ES-I3 (cell line): Measurements from ENCODE around the gene SLC29A3.

Experiments
- H3K36me3 ChIP-seq: 2 replicates; pipeline ENCODE4 v1.6.1; 2013; ENCODE audit warnings: mild to moderate bottlenecking, low read length, control low read depth, moderate library complexity; ENCODE audit not compliant: insufficient read depth
- H3K4me1 ChIP-seq: 2 replicates; pipeline ENCODE4 v1.6.1; 2013; ENCODE audit warnings: mild to moderate bottlenecking, control low read depth, low read length; ENCODE audit not compliant: insufficient read depth
- H3K9ac ChIP-seq: 2 replicates; pipeline ENCODE4 v1.6.1; 2013; ENCODE audit warnings: low read depth, mild to moderate bottlenecking, low read length, moderate library complexity
- H3K9me3 ChIP-seq: 2 replicates; pipeline ENCODE4 v1.6.1; 2013; ENCODE audit warnings: mild to moderate bottlenecking, low read length, moderate library complexity; ENCODE audit not compliant: control insufficient read depth, insufficient read depth

The SLC29A3 gene

DNA sequence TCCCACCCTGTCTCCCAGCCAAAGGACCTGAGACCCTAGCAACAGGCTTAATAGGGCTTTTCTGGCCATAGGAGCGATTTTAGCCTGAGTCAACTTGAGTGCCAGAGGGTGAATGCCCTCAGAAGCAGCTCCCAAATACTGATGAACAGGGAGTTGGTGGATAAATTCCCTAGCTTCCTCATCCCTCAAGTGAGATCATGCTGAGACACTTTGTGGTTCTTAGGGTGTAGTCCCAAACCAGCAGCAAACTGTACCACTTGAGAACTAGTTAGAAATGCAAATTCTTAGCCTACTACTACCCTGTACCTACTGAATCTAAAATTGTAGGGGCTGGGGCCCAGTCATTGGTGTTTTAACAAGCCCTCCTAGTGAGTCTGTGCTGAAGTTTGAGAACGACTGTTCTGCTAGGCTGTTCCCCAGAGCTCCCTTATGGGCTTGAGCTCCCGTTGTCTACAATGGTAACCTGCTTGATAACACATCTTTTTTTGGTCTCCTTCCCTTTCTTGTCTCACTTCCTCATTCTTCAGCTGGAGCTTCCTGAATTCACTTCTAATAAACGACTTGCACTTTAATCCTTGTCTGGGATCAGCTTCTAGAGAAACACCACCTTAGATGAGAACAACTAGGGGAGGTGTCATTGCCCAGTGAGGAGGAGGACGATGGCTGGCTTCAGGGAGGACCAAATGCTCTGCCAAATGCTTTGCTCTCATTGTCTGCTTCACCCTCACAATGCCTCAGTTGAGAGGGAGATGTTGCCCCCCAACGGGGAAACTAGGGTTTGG, 59.5 kb downstream of the SLC29A3 start:
- Histone ChIP-seq H3K9ac (no peak overlapping the region), H3K9me3 (no peaks in the 10 kb centered on the region), H3K4me1 (no peaks in the 10 kb centered on the region; the same call in 1 of the 2 replicates), H3K36me3 (no peaks in the 10 kb centered on the region)

DNA sequence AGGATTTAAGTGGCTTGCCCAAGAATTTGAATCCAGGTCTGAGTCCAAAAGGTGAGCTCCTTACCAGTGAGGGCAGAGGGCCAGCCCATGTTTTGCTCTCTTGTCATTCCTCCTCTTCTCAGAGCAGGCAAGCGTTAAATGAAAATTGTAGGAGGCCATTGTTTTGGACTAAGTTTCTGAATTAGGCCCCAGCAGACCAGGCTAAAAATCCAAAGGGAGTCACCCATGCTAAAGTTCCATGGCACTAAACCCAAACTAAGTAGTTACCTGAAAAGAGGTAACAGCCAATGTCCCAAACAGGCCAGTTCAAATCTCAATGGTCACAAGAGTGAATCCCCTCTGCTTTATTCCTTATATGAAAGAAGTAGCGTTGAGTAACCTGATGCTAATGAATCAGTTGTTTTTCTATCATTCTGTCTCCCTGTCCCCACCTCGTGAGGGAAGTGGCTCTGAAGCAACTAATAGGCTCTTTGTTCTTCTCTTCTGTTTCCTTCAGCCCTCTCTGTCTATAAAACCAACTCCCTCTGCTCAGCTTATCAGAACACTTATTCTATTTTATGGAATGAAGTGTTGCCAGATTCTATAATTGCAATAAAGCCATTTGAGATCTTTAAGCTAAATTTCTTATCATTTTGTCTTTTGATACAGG, 60.2 kb downstream of the SLC29A3 start:
- no peak overlapping the region for H3K9ac ChIP-seq
- no peaks in the 10 kb centered on the region for H3K9me3 ChIP-seq
- H3K36me3 ChIP-seq = no peaks in the 10 kb centered on the region
- H3K4me1 ChIP-seq = no peaks in the 10 kb centered on the region; the same call in 1 of the 2 replicates

DNA sequence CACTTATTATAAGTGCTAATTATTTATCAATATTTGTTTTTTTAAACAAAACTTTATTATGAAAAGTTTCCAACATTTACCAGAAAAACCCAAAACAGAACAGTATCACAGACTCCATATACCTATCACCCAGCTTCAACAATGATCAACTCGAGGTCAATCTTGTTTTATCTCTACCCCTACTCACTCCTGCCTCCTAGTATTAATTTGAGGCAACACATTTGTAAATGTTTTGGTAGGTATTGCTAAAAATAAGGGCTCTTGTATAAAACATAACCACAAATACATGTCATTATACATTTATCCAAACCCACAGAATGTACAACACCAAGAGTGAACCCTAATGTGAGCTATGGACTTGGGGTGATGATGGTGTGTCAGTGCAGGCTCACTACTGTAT, 61.8 kb downstream of the SLC29A3 start:
- Histone ChIP-seq H3K36me3 (no peaks in the 10 kb centered on the region), H3K9ac (no peak overlapping the region), H3K4me1 (no peaks in the 10 kb centered on the region; the same call in 1 of the 2 replicates), H3K9me3 (no peaks in the 10 kb centered on the region)

DNA sequence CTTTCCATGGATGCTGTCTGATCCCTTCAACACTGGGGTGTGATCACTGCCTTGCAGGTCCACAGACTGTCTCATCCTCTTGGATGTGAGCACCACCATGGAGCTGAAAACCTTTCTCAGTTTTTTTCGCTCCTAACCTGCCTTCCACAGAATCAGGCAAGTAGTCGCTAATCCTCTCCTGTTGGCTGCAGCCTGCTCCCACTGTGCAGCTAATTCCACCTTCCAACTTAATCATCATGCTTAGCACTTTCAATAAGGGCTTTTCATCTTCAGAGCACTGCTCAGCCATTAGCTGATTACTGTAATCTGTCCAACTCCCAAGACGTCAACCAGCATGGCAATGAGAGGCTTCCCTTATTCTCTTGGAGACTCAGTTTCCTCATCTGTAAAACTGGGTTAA, 62.6 kb downstream of the SLC29A3 start:
- no peaks in the 10 kb centered on the region for H3K36me3 ChIP-seq
- H3K9me3 ChIP-seq = no peaks in the 10 kb centered on the region
- H3K4me1 ChIP-seq = no peaks in the 10 kb centered on the region; the same call in 1 of the 2 replicates
- no peak overlapping the region for H3K9ac ChIP-seq

DNA sequence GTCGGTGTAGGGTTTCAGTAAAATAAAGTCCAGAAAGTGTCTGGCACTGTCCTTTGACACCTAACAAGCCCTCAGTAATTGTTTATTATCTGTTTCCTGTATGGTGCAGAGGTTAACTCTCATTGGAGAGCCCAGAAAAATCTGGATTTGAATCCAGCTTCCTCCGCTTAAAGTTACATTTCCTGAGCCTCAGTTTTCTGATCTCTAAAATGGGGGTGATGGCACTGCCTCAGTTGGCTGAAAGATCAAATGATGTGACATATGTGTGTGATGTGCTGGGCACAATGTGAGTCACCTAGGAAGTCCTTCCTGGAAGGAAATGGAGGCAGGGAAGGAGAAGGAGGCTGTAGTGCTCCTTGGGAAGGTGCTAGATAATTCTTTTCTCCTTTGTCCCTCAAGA, 63.0 kb downstream of the SLC29A3 start:
- H3K9me3 ChIP-seq = no peaks in the 10 kb centered on the region
- H3K4me1 ChIP-seq = no peaks in the 10 kb centered on the region; the same call in 1 of the 2 replicates
- H3K9ac ChIP-seq = no peak overlapping the region
- H3K36me3 ChIP-seq = no peaks in the 10 kb centered on the region

DNA sequence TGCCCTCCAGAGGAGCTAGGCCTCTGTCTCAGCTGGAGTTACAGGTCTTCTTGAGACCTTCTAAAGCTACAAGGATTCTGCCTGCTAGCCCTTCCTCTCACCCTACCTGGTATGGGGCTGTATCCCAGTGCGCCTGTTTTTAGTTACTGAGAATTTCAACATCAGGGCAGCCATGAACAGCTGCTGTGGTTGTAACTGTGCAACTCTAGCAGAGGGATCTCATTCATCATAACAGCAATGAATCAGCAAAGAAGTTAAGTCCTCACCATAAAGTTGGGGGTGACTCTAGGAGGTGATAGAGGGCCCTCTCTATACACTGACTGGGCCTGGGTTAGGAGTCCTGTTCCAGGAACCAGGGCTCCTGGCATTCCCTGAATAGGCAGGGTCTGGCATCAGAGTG, 63.7 kb downstream of the SLC29A3 start:
- Histone ChIP-seq H3K9me3 (no peaks in the 10 kb centered on the region), H3K9ac (no peak overlapping the region), H3K36me3 (no peaks in the 10 kb centered on the region), H3K4me1 (no peaks in the 10 kb centered on the region; the same call in 1 of the 2 replicates)

DNA sequence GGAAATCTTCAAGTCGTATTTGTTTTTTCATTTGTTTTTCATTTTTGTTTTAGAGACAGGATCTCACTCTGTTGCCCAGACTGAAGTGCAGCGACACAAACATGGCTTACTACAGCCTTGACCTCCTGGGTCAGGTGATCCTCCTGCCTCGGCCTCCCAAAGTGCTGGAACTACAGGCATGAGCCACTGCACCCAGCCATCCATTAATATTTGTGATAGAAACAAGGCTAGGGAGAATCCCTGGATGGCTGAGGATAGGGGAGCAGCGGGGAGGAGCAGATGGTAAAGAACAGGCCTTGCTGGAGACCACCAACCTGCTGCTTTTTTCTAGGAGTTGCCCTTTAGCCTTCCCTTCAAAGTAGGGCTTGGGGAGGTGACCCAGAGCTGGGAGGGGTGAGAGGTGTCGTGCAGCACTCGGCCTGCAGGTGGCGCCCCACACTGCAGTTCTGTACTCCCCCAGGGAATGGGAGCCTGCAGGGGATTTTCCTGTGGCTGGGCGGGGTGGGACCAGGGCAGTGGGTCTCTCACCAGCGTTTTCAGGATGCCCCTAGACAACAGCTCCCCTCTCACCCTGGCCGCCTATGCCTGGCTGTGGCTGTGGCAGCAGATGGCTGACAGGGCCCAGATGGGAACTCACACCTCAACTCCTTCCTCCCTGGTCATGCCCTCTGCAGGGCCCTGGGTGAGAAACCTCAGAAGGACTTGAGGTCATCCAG, 65.1 kb downstream of the SLC29A3 start:
- Histone ChIP-seq H3K9ac (no peak overlapping the region), H3K36me3 (no peaks in the 10 kb centered on the region), H3K4me1 (no peaks in the 10 kb centered on the region)

DNA sequence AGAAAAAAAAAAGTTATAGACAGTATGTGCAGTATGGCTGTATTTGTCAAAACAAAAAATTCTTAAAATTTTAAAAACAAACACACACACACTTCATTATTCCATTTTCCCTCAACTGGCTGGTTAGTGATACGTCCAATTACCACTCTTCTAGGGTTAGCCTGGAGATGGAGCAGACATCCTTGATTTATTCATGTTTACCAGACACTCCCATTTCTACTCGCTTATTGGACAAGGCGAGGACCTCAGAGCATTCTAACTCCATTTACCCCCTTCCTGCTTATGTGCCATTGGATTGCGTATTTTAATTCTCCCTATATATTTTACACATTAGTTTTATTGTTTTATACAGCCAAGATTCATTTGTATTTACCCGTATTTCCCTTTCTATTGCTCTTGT, 69.1 kb downstream of the SLC29A3 start:
- Histone ChIP-seq H3K9ac (no peak overlapping the region), H3K4me1 (peaks cover 8% of the 10 kb centered on the region)

More for the DNA sequence above, 65.1 kb downstream of the SLC29A3 start:
- no peaks in the 10 kb centered on the region for H3K9me3 ChIP-seq

DNA sequence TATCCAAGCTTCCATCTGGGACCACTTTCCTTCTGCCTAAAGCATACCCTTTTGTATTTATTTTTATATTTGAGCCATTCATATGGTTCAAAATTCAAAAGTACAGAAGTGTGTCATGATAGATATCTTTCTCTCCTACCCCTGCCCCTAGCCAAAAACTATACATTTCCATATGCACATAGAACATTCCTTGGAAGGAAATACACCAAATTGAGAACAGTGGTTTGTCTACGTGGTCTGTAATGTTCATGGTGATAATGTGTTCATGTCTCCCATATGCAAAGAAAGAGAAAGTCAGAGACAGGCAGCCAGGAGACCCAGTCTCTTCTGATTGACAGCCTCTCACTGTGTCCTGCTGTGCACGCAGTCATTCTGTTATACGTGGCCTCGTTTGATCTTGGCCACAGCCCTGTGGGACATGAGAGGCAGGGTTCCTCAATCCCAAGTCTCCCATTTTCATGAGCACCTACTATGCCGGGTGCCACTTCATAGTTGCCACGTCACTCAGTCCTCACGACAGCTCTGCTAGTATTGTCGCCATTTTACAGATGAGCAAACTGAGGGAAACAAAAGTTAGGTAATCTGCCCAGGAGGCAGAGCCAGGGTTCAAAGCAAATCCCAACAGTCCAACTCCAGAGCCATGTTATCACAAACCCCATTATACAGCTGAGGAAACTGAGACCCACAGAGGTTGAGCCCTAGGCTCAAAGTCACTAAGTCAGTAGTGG, 69.7 kb downstream of the SLC29A3 start:
- no peaks in the 10 kb centered on the region for H3K36me3 ChIP-seq
- H3K4me1 ChIP-seq = peaks cover 8% of the 10 kb centered on the region
- H3K9ac ChIP-seq = no peak overlapping the region
- no peaks in the 10 kb centered on the region for H3K9me3 ChIP-seq

More for the DNA sequence above, 69.1 kb downstream of the SLC29A3 start:
- Histone ChIP-seq H3K9me3 (no peaks in the 10 kb centered on the region), H3K36me3 (no peaks in the 10 kb centered on the region)

DNA sequence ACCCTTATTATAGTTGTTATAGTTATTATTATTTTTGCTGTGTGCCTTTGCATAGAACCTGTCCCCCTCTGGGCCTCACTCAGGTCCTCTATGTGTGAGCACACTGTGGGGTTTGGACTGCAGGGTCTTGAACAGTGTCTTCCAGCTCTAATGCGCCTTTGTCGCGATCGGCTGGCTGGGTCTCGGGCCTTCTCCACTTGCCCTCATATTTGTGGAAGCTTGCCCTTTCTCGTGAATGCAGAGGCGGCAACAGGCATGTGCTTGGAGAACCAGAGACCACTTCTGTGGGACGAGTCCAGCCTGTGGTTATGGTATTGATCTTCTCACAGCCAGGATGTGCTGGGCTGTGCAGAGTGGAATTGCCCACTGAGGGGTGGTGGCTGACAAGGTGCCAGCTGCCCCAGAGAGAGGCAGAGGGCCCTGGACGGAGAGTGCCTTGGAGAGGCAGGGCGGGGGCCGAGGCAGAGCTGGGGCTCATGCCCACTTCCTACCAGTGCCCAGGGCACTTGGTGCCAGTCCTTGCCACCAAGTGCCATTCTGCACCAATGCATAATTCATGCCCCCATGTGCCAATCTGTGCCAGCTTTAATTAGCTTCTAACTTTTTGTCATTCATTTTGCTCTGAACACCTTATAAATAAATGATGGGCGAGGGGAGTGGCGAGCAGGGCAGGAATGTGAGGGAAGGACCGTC, 70.9 kb downstream of the SLC29A3 start:
- Histone ChIP-seq H3K4me1 (peaks cover 8% of the 10 kb centered on the region), H3K9ac (no peak overlapping the region), H3K9me3 (no peaks in the 10 kb centered on the region), H3K36me3 (no peaks in the 10 kb centered on the region)

DNA sequence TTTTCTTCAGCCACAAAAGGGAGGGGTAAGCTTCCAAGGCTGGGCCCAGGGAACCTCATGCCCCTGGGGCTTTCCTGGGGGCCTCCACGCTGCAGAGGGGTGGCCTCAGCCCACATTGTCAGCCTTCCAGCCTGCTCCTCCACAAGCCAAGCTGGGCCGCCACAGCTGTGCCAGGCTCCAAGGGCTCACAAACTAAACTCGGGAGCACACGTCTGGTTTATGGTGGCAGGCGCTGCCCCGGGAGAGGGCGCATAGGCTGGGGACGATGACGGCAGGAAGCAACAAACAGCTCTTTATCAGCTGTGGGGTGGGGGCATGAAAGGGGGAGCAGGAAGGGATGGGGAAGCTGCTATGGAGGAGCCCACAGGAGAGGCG, 71.4 kb downstream of the SLC29A3 start:
- Histone ChIP-seq H3K4me1 (peaks cover 8% of the 10 kb centered on the region), H3K9ac (no peak overlapping the region), H3K36me3 (no peaks in the 10 kb centered on the region), H3K9me3 (no peaks in the 10 kb centered on the region)

DNA sequence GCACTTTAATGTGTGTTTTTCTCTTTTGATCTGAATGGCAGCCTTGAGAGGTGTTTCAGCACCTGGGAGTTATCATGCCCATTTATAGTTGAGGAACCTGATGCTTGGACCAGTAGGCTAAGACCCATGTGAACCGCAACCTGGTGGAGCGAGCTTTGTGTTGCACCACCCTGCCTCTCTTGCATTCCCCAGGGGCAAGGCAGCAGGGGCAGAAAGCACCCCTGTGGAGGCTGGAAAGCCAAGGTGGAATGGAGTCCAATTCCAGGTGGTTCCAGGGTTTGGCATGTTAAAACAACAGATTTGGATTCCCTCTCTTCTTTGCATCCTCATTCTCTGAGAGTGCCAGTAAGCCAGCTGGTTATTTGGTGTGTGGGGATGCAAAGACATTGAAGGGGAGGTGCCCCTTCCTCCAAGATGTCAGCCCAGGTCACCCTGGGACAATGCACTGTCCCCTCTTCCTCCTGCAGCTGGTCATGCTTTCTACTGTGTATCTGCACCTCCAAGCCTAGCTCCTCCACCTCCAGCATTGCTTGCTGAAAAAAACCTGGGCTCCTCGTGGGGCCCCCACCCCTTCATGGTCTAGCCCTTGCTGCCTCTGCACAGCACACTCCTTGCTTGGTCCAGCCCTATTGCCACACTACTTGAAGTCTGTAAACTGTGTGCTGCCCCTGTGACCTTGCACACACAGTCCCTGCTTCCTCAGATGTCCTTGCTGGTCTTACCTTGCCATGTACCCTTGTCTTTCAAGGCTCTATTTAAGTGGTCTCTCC, 72.0 kb downstream of the SLC29A3 start:
- Histone ChIP-seq H3K36me3 (no peaks in the 10 kb centered on the region), H3K4me1 (peaks cover 8% of the 10 kb centered on the region), H3K9ac (no peak overlapping the region), H3K9me3 (no peaks in the 10 kb centered on the region)

DNA sequence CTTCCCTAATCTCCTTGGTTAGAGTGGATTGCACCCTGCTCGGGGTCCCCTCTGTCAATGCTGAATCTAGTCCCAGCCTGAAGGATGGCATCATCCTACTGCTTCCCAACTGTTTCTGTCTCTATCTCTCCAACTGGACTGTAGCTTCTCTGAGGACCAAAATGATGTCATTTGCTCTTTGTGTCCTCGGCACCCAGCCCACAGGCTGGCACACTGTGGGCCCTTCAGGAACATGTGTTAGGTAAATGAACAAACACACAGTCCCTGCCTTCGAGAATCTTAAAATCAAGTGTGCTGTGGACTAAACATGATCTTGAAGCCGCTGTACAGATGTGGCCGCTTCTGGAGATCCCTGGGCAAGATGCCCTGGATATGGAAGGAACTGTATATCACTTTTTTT, 72.6 kb downstream of the SLC29A3 start:
- Histone ChIP-seq H3K9me3 (no peaks in the 10 kb centered on the region), H3K36me3 (no peaks in the 10 kb centered on the region), H3K4me1 (peaks cover 8% of the 10 kb centered on the region), H3K9ac (no peak overlapping the region)
